ENCODE measurements around the gene MACROD2.

MACROD2 gene

DNA sequence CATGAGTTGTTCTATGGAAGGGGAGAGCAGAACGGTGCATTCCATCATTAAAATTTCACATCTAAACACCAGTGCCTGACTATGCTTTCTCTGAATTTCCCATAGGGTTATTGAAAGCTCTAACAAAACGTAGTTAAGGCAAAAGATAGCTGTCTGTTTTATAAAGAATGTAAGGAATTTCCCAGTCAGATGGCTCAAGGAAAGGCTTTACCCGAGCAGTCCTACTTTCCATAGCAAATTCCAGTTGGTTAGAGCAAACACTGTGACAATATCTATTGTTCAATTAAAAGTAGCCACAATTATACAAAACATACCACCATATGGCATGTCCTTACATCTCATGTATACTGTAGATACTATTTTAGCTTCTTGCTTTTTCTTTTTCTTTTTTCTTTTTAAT, 1401.6 kb downstream of the MACROD2 start:
- Mint-ChIP-seq H3K36me3 (no peaks in the 10 kb centered on the region), H3K27me3 (no peaks in the 10 kb centered on the region), H3K27ac (no peak overlapping the region), H3K9me3 (ENCODE audit: low read depth) (peaks cover 8% of the 10 kb centered on the region), H3K4me3 (no peak overlapping the region), H3K4me1 (ENCODE audit: low read depth) (no peaks in the 10 kb centered on the region)

DNA sequence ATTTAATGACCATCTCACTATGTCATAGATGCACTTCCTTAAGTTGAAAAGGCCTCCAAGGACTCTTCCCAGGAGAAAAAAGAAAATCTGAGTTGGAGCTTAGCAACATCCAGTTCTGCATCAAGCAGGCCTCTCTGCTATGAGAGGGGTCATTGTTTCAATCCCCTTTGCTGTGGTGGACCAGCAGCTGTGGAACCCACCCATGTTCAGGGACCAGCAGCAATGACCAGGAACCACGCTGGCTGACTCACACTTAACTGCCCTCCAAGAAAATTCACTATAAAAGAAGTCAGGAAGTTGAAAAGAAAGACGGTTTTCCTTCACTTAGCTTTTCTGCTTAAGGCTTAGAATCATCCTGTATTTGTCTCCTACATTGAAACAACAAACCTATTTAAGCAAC, 1404.5 kb downstream of the MACROD2 start:
- Mint-ChIP-seq H3K36me3 (no peaks in the 10 kb centered on the region), H3K27ac (no peak overlapping the region), H3K4me1 (ENCODE audit: low read depth) (no peaks in the 10 kb centered on the region), H3K9me3 (ENCODE audit: low read depth) (peaks cover 3% of the 10 kb centered on the region), H3K4me3 (no peak overlapping the region), H3K27me3 (no peaks in the 10 kb centered on the region)

DNA sequence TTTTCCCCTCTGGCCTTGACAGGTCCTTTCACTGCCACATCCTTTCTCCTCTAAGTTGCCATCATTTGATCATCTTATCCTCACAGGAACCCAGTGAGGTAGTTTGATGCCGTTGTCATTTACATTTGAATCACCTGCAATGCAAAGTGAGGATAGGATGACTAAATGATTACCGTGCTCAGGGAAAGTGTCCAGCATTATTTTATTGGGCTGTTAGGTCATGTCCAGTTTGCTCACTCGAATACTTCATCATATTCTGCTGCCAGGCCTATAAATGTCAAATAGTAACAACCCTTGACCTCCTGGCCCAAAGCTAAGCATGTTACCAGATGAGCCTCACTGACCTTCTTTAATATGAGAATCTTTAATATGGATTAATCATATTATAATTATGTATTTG, 1410.8 kb downstream of the MACROD2 start:
- Mint-ChIP-seq H3K9me3 (ENCODE audit: low read depth) (peaks cover 8% of the 10 kb centered on the region), H3K27me3 (no peaks in the 10 kb centered on the region), H3K4me1 (ENCODE audit: low read depth) (no peaks in the 10 kb centered on the region), H3K27ac (no peak overlapping the region), H3K4me3 (no peak overlapping the region), H3K36me3 (no peaks in the 10 kb centered on the region)

DNA sequence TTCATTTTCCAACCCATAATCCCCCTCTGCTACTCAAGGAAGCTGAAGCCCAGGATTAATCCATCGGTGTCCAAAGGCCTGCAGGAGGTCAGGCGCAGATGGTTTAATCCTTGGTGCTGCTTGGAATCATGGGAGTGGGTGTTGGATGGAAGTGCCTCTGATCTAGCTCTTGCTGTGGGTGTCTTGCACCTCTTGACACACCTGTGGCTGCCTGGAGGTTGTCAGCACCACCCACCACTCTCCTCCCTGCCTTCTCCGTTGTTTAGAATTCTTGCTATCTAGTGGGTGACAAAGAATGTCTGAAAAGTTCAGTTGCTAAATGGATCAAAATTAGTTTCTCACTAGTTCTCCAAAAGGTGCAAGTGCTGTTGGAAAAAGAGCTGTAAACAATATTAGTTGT, 1416.5 kb downstream of the MACROD2 start:
- no peaks in the 10 kb centered on the region for H3K36me3 Mint-ChIP-seq
- H3K4me3 Mint-ChIP-seq = no peak overlapping the region
- peaks cover 12% of the 10 kb centered on the region for H3K9me3 Mint-ChIP-seq (ENCODE audit: low read depth)
- no peaks in the 10 kb centered on the region for H3K4me1 Mint-ChIP-seq (ENCODE audit: low read depth)
- H3K27me3 Mint-ChIP-seq = no peaks in the 10 kb centered on the region
- no peak overlapping the region for H3K27ac Mint-ChIP-seq

DNA sequence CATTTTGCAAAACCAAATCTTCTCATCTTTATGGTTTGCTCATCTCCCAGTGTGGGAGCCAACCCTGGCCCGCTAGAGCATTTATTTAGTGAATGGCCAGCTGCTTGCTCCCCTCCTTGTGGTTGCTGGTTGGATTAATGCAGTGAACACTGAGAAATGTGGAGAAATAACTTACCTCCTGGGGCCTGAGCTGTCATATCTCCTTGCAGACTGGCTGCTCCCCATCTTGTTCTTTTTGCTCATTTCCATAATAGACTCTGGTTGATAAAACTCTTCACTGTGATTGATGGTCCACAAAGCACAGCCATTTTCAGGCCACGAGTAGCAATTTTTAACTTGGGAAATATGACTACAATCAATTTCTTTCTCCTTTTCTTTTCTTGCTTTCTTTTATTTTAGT, 1420.6 kb downstream of the MACROD2 start:
- Mint-ChIP-seq H3K27me3 (no peaks in the 10 kb centered on the region), H3K4me3 (no peak overlapping the region), H3K9me3 (ENCODE audit: low read depth) (peaks cover 12% of the 10 kb centered on the region), H3K36me3 (no peaks in the 10 kb centered on the region), H3K4me1 (ENCODE audit: low read depth) (no peaks in the 10 kb centered on the region), H3K27ac (no peak overlapping the region)

DNA sequence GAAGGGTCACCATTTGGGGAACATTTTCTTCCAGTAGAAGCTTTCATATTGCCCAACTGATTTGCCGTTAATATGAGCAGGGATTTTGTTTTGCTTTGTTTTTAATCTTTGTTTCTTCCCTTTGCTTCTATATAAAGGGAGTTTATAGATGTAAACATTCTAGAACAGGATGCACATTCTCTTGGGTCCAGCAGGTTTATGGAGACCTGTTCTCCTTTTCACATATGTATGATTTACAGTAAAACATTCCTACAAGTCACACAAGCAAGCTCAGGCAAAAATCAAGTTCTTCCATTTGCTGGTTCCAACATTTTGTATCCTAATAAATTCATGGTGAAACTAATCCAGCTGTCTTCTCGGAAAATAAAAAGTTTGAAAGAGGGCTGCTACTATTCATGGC, 1424.5 kb downstream of the MACROD2 start:
- Mint-ChIP-seq H3K4me3 (no peak overlapping the region), H3K27me3 (no peaks in the 10 kb centered on the region), H3K9me3 (ENCODE audit: low read depth) (peaks cover under 1% of the 10 kb centered on the region), H3K27ac (no peak overlapping the region), H3K36me3 (no peaks in the 10 kb centered on the region), H3K4me1 (ENCODE audit: low read depth) (no peaks in the 10 kb centered on the region)

DNA sequence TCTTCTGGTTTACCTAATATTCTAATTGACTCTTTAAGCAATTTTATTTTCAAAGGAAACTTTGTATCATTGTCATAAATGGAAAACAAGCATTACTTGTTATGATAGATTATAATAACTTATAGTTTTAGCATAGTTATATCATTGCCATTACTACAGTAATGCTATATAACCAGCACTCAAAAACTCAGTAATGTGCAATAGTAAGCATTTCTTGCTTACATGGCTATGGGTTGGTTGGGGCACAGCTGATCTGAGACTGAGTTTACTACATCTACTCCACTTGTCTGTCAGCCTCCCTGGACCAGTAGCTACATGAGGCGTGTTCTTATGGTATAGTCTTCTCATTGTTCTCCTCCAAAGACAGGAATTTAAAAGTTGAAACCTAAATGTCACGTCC, 1427.7 kb downstream of the MACROD2 start:
- H3K27me3 Mint-ChIP-seq = no peaks in the 10 kb centered on the region
- H3K4me3 Mint-ChIP-seq = no peak overlapping the region
- no peak overlapping the region for H3K27ac Mint-ChIP-seq
- no peaks in the 10 kb centered on the region for H3K4me1 Mint-ChIP-seq (ENCODE audit: low read depth)
- H3K36me3 Mint-ChIP-seq = no peaks in the 10 kb centered on the region
- H3K9me3 Mint-ChIP-seq (ENCODE audit: low read depth) = peaks cover 8% of the 10 kb centered on the region

DNA sequence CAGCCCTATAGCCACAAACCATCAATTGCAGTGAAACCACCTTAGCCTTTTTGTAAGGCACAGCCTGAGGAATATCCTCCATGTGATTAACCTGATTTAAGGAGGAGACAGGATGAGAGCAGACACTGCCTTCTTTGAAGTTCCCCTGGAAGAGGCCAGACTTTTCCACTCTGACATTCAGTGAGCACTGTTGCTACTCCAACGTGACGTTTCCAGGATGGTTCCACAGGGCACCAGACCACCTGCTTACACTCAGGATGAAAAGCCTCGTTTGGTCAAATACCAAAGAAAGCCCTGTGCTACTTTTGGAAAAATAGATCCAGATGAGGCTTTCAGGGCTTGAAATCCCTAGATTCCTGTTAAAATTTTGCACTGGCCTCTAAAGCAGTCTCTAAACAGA, 1444.2 kb downstream of the MACROD2 start:
- Mint-ChIP-seq H3K4me1 (ENCODE audit: low read depth) (no peaks in the 10 kb centered on the region), H3K36me3 (no peaks in the 10 kb centered on the region), H3K27ac (no peak overlapping the region), H3K9me3 (ENCODE audit: low read depth) (peaks cover 4% of the 10 kb centered on the region), H3K27me3 (no peaks in the 10 kb centered on the region), H3K4me3 (no peak overlapping the region)

DNA sequence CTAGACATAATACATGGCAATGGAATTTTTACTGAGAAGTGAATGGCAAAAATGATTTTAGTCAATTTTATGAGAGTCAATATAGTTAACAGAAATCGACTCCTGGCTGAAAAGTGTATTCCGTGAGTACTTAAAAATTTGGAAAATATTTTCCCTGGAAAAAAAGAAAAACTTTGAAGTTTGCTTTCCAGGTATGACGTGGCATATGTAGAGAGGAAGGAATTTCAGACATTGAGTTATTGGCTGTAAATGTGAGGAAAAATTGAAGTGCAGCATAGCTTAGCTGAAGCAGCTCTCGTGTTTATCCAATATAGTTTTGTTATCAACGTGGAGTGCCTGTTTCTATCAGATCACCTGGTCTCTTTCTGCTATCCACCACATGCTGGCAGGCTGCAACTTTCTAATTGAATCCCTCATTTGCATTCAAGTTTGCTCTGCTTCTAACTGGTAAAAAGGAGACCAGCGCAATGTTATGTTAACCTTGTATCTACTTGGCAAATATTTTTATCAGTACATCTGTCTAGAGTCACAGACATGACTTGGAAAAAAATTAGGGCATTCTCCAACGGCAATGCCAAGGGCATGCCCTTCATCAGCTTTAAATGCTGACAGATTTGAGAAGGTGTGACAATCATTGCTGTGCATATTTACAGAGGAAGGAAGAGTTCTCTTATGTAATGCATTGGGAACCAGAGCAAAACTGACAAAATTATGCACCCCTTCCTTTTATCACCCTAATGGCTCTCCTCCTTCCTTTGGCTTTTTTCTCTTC, 1444.9 kb downstream of the MACROD2 start:
- Mint-ChIP-seq H3K27ac (no peak overlapping the region), H3K4me1 (ENCODE audit: low read depth) (no peaks in the 10 kb centered on the region), H3K27me3 (no peaks in the 10 kb centered on the region), H3K9me3 (ENCODE audit: low read depth) (peaks cover 4% of the 10 kb centered on the region), H3K36me3 (no peaks in the 10 kb centered on the region), H3K4me3 (no peak overlapping the region)

DNA sequence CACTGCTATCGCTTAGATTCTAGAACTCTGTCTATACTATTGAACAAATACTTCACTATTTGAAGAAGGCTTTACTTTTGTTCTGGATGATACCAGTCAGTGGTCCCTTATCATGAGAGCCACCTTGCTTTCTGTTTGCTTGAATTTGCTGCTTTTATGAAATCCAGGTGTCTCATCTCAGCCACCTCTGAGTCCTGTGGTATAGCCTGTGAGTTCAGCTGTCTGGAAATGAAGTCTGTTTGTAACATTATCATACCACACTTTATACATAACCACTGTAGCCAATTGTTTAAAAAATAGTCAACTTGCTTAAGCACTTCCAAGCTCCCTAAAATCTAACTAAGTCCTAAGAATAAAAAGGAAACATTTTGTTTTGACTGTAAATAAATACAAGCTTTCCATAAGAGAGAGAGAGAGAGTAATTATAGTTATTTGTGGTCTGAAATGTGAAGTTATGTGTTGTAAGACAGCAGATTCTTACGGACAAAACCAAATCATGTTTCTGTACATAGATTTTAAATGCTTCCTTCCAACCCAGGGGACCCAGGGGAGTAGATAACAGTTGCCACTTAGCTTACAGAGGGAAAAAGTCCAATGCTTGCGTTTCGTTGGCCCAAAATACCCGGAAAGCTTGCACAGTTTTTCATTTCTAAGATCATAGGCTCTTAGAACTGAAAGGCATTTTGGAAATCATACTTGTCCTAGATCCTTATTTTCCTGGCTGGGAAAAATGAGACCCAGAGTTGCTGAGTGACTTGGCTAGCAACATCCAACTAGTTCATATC, 1449.9 kb downstream of the MACROD2 start:
- Mint-ChIP-seq H3K36me3 (no peaks in the 10 kb centered on the region), H3K27ac (no peak overlapping the region), H3K27me3 (no peaks in the 10 kb centered on the region), H3K4me1 (ENCODE audit: low read depth) (no peaks in the 10 kb centered on the region), H3K4me3 (no peak overlapping the region), H3K9me3 (ENCODE audit: low read depth) (no peaks in the 10 kb centered on the region)

DNA sequence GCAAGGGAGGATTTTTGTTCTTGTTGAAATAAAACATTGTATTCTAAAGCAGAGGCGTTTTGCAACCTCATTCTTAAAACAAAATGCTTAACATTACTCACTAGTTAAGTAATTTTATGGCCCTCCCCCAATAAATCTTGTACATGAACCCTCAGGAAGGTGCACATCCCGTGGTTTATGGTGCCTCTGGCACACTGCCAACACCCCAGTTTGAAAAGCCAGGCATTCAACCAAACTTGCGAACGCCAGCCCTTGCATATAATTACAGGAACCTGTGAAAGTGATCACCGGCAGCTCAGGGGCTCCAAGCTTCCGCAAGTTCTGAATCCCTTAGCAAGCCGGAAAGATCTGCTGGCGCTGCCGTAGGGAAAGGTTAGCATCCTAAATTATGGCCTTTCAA, 1451.1 kb downstream of the MACROD2 start:
- no peaks in the 10 kb centered on the region for H3K27me3 Mint-ChIP-seq
- no peaks in the 10 kb centered on the region for H3K4me1 Mint-ChIP-seq (ENCODE audit: low read depth)
- H3K27ac Mint-ChIP-seq = no peak overlapping the region
- no peaks in the 10 kb centered on the region for H3K36me3 Mint-ChIP-seq
- H3K9me3 Mint-ChIP-seq (ENCODE audit: low read depth) = no peaks in the 10 kb centered on the region
- no peak overlapping the region for H3K4me3 Mint-ChIP-seq

DNA sequence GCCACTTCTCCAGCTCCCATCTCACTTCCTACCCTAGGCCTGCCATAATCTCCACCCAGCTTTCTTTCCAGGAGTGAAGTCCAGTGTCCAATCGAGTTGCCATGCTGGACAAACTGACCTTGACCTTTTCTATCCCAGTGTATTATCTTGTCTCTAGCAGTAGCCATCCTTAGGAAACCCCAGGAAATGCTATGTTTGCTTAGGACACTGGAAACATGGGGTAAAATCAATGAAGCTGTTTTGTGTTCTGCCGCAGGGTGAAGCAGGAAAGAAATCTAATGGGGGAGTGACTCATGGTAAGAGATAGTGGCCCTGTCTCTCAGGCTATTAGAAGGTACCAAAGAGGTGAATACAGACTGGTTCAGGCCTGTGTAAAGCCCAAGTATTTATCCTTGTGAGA, 1452.2 kb downstream of the MACROD2 start:
- H3K4me1 Mint-ChIP-seq (ENCODE audit: low read depth) = no peaks in the 10 kb centered on the region
- H3K27me3 Mint-ChIP-seq = no peaks in the 10 kb centered on the region
- no peak overlapping the region for H3K27ac Mint-ChIP-seq
- H3K36me3 Mint-ChIP-seq = no peaks in the 10 kb centered on the region
- H3K9me3 Mint-ChIP-seq (ENCODE audit: low read depth) = no peaks in the 10 kb centered on the region
- no peak overlapping the region for H3K4me3 Mint-ChIP-seq

DNA sequence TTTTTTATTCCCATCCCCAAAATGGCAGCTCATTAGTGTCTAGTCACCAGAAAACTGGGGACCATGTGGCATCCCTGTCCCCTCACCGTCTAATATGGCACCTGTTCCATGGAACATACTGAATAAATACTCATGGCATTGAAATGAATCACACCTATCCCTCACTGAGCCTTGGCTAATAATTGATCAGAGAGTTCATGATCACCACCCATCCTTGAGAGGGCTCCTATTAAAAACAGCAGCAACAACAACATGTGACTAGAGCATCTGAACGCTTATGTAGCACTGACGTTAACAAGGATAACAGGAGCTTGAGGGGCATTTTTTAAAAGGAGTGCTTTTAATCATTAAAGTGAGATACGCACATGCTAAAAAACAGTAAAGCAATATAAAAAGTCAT, 1453.7 kb downstream of the MACROD2 start:
- Mint-ChIP-seq H3K9me3 (ENCODE audit: low read depth) (no peaks in the 10 kb centered on the region), H3K4me1 (ENCODE audit: low read depth) (no peaks in the 10 kb centered on the region), H3K27ac (no peak overlapping the region), H3K4me3 (no peak overlapping the region), H3K27me3 (no peaks in the 10 kb centered on the region), H3K36me3 (no peaks in the 10 kb centered on the region)

DNA sequence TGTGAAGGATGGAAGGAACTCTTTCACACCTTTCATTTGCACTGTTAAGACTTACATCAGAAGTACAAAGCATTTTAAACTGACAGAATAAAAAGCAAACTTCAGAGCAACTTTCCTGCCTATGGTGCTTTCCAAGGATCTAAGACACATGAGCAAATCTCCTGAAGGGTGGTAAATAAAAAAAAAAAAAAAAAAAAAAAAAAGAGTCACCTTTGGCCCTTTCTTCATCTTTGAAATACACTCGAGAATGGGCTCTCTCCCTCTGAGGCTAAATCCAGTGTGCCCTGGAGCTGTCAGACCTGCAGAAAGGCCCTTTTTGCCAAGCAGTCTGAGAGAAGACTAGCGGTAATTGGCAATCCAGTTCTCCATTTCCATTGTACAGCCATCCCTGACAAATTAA, 1455.9 kb downstream of the MACROD2 start:
- Mint-ChIP-seq H3K4me1 (ENCODE audit: low read depth) (no peaks in the 10 kb centered on the region), H3K36me3 (no peaks in the 10 kb centered on the region), H3K27ac (no peak overlapping the region), H3K9me3 (ENCODE audit: low read depth) (no peaks in the 10 kb centered on the region), H3K4me3 (no peak overlapping the region), H3K27me3 (no peaks in the 10 kb centered on the region)

DNA sequence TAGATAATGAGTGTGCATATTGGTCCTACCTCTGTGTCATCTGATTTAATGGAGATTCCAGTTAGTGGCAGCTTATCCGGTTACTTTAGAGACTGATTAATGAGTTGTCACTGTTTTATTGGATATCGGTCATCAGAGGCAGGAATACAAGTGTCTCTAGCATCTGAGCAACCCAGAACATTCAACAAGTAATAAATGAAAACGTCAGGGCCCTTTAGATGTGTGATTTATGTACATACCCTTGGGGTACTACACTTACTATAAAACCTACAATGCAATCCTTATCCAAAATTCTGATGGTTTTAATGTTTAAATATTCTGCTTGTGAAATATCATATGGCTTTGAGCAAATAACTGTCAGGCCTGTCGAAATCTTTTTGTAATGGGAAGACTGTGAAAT, 1460.0 kb downstream of the MACROD2 start:
- H3K9me3 Mint-ChIP-seq (ENCODE audit: low read depth) = no peaks in the 10 kb centered on the region
- H3K27ac Mint-ChIP-seq = no peak overlapping the region
- no peak overlapping the region for H3K4me3 Mint-ChIP-seq
- no peaks in the 10 kb centered on the region for H3K36me3 Mint-ChIP-seq
- H3K27me3 Mint-ChIP-seq = no peaks in the 10 kb centered on the region
- H3K4me1 Mint-ChIP-seq (ENCODE audit: low read depth) = no peaks in the 10 kb centered on the region

DNA sequence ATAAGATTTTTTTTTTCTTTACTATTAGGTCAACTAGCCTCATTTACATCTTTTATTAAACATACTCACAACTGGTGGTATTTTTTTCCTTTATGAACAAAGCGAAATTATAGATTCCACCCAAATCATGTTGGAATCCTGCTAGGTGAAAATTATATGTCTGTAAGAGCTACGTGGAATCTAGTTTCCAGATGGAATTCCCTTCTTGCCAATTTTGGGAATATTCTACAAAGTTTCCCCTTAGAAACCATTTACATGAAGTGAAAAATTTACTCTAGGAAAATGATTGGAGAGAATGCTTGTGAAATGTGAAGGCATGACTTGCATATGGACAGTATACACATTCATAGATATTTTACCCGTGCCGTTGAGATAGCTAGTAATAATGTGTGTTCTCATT, 1466.6 kb downstream of the MACROD2 start:
- no peaks in the 10 kb centered on the region for H3K4me1 Mint-ChIP-seq (ENCODE audit: low read depth)
- no peaks in the 10 kb centered on the region for H3K27me3 Mint-ChIP-seq
- H3K27ac Mint-ChIP-seq = no peak overlapping the region
- no peak overlapping the region for H3K4me3 Mint-ChIP-seq
- peaks cover 4% of the 10 kb centered on the region for H3K9me3 Mint-ChIP-seq (ENCODE audit: low read depth)
- H3K36me3 Mint-ChIP-seq = no peaks in the 10 kb centered on the region
